KOPT-K1 (cell line): ENCODE data around the gene MACF1.

Experiments used
- H3K27ac ChIP-seq: fragments of 200-600 bp; sonication (generic); 2 replicates; pipeline ENCODE4 v1.5.1; 2016; ENCODE audit warnings: antibody characterized with exemption, mild to moderate bottlenecking, low read depth, low read length; ENCODE audit not compliant: poor library complexity, severe bottlenecking
- H3K36me3 ChIP-seq: fragments of 200-600 bp; sonication (generic); 2 replicates; pipeline ENCODE4 v1.5.1; 2017; ENCODE audit warnings: antibody characterized with exemption, mild to moderate bottlenecking, low read length, moderate library complexity; ENCODE audit not compliant: insufficient read depth
- H3K9me3 ChIP-seq: fragments of 200-600 bp; sonication (generic); 2 replicates; pipeline ENCODE4 v1.5.1; 2017; ENCODE audit warnings: antibody characterized with exemption, low read length, mild to moderate bottlenecking; ENCODE audit not compliant: insufficient read depth, poor library complexity, severe bottlenecking

The MACF1 gene

DNA sequence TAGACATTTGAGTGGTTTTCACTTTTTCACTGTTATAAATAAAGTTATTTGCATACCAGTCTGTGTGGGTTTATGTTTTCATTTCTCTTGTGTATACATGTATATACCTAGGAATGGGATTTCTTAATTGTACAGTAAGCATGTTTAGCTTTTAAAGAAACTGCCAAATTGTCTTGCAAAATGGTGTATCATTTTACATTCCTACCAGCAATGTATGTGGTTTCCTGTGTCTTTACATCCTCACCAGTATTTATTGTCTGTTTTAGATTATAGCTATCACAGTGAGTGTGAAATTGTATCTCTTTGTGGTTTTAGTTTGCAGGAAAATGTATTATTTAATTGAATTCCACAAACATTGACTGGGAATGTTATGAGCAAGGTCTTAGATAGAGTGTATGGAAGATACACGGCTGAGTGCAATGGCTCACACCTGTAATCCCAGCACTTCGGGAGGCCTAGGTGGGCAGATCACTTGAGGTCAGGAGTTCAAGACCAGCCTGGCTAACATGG is 57.3 kb downstream of the MACF1 start:
- Histone ChIP-seq H3K9me3 (no peaks in the 10 kb centered on the region), H3K36me3 (peaks cover 44% of the 10 kb centered on the region), H3K27ac (peak overlapping the region; percentile 17)

DNA sequence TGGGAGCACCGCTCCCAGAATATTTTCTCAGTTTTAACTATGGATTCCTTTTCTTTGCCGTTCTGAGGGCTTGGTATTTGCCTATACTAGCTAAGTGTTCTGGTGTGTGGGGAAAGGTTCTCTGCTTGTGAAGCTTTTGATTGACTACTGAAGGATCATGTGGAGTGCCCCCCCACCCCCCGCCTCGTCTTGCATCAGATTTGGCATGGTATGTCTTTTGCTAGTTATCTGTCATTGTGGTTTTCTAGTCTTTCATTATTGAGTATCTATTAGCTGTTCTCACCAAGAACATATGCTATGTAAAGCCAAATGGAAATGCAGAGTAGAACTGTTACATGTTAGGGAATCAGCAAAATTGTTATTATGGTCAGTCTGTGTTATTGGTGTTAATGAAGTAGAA is 58.3 kb downstream of the MACF1 start:
- H3K9me3 ChIP-seq, result no peaks in the 10 kb centered on the region
- no peak overlapping the region for H3K27ac ChIP-seq
- peaks cover 34% of the 10 kb centered on the region for H3K36me3 ChIP-seq

DNA sequence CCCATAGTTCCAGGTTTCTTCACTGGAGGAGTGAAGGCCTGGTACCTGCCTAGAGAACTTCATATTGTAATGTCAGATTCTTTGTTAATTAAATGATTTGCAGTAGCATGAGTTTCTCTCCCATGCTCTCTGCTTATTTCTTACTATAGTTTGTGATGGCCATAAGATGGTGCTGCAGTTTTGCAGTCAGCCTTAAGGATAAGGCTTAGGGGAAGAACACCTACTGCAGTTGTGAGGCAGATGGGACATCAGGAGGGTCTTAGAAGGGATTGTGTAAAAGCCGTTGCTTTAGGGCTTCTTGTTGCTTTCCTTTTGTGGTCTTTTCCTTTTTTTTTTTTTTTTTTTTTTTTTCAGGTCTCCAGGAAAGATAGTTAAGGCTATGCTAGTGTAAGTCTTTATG is 61.8 kb downstream of the MACF1 start:
- H3K36me3 ChIP-seq, result peaks cover 14% of the 10 kb centered on the region
- no peak overlapping the region for H3K27ac ChIP-seq
- no peaks in the 10 kb centered on the region for H3K9me3 ChIP-seq

GRCh38 chr1:39266792-39267191 is 62.3 kb downstream of the MACF1 start:
- no peak overlapping the region for H3K27ac ChIP-seq
- H3K9me3 ChIP-seq, result no peaks in the 10 kb centered on the region
- peaks cover 14% of the 10 kb centered on the region for H3K36me3 ChIP-seq

- Histone ChIP-seq H3K27ac (peak overlapping the region; percentile 55), H3K36me3 (peaks cover 8% of the 10 kb centered on the region; the same call in 1 of the 2 replicates), H3K9me3 (no peaks in the 10 kb centered on the region)
Observed at GRCh38 chr1:39268112-39268581, 63.7 kb downstream of the MACF1 start.

- peak overlapping the region; percentile 55 for H3K27ac ChIP-seq
- H3K9me3 ChIP-seq, result no peaks in the 10 kb centered on the region
- H3K36me3 ChIP-seq, result peaks cover 8% of the 10 kb centered on the region; the same call in 1 of the 2 replicates
Observed at GRCh38 chr1:39268906-39269305, 64.4 kb downstream of the MACF1 start.

GRCh38 chr1:39269349-39269748 is 64.9 kb downstream of the MACF1 start:
- Histone ChIP-seq H3K36me3 (peaks cover 8% of the 10 kb centered on the region; the same call in 1 of the 2 replicates), H3K9me3 (no peaks in the 10 kb centered on the region), H3K27ac (peak overlapping the region; percentile 55)

DNA sequence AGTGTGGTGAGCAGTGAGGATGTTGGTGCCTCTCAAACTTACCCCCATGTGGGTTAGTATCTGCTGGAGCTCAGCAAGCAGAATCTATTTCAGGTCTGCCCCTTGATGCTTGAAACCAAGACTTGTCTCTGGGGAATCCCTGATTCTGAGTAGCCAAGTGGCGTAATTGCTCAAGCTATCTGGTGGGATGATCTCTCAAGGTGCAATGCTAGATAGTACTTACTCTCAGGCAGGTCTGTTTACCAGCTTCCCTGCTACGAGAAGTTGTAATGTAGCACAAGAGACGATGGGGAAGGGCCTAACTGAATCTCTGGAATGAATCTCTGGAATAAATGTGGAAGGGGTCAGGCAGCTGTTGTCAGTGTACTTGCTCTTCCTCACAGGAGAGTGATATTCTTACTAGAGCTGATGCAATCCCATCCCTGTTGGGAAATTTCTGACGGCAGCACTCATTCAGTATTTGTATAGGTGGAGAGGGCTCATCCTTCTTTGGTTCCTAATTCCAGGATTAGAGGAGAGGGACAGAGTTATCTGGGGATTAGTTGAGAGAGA is 65.4 kb downstream of the MACF1 start:
- no peak overlapping the region for H3K27ac ChIP-seq
- H3K9me3 ChIP-seq, result no peaks in the 10 kb centered on the region
- peaks cover 8% of the 10 kb centered on the region; the same call in 1 of the 2 replicates for H3K36me3 ChIP-seq

- Histone ChIP-seq H3K36me3 (peaks cover 8% of the 10 kb centered on the region; the same call in 1 of the 2 replicates), H3K9me3 (no peaks in the 10 kb centered on the region), H3K27ac (no peak overlapping the region)
Observed at GRCh38 chr1:39270368-39270767, 65.9 kb downstream of the MACF1 start.

DNA sequence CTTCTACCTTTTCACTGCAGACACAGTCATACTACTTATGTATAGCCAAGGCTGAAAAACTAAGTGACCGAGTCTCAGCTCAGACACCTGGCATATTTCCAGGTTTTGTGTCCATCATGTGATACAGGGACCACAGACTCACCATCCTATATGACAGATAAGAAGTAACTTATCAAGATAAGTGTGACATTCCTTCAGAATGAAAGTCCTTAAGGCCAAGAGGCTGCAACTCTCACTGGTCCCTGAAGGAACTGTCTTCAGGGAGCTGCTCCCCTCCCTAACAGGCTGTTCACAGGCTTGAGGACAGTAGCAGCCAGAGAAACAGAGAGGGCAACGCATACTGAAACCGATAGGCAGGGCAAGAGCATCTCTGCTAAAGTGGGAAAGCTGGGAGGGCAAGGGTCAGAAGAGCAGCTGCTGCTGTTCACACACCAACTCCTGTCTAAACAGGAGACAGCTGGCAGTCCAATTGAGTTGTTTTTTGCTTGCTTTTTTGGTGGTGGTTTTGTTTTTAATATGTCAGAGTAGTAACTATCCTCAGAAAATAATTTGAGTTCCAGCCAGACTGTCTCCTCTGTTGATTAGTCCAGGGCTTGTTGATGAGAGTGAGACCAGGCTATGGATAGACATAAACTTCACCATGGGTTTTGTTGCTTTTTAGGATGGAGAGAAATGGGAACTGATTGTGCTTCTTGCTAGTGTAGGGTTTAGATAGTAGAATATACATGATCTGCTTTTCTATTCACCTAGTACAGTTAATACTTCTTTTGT is 67.7 kb downstream of the MACF1 start:
- H3K36me3 ChIP-seq, result peaks cover 8% of the 10 kb centered on the region; the same call in 1 of the 2 replicates
- no peaks in the 10 kb centered on the region for H3K9me3 ChIP-seq
- H3K27ac ChIP-seq, result no peak overlapping the region

DNA sequence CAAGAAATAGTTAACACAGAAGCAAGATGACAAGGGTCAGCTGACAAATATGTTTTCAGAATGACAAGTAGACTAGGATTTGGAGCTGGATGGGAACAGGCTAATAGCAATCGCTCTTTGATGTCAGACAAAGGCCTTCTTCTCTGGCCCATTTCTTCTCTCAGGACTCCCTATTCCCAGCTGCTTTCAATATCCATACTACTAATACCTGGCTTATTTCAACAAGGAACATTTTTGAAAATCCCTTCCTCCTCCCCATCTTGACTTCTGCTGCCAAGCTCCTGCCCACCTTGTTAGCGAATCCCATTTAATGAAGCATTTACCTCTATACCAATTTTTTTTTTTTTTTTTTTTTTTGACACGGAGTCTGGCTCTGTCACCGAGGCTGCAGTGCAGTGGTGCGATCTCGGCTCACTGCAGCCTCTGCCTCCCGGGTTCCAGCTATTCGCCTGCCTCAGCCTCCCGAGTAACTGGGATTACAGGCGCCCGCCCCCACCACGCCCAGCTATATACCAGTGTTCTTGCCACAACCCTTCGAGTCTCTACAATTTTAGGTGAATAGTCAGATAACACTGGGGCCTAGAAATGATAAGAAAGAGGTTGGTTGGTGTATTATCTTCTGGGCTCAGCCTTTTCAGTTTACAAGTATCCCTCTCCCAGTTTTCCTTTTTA is 68.4 kb downstream of the MACF1 start:
- Histone ChIP-seq H3K27ac (no peak overlapping the region), H3K9me3 (no peaks in the 10 kb centered on the region), H3K36me3 (peaks cover 8% of the 10 kb centered on the region; the same call in 1 of the 2 replicates)

DNA sequence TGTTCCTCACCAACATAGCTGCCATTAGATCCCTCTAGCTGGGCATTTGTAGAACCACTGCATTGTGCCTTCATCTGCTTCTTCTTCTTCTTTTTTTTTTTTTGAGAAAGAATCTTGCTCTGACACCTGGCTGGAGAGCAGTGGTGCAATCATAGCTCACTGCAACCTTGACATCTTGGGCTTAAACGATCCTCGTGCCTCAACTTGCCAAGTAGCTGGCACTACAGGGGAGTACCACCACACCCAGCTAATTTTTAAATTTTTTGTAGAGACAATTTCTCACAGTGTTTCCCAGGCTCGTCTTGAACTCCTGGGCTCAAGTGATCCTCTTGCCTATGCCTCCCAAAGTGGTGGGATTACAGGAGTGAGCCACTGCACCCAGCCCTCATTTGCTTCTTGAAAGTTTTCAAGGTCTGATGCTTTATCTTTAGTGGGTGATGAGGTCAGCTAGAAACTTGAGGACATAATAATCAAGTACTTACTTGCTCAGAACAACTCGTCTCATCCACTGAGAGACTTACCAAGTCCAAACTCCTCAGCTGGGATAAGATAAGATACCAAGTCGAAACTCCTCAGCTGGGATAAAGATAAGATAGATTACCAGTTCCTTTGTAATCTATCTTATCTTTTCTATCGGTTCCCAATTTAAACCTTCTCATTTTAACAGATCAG is 71.5 kb downstream of the MACF1 start:
- H3K36me3 ChIP-seq, result no peaks in the 10 kb centered on the region
- no peak overlapping the region for H3K27ac ChIP-seq
- no peaks in the 10 kb centered on the region for H3K9me3 ChIP-seq

- H3K36me3 ChIP-seq, result peaks cover 10% of the 10 kb centered on the region
- H3K9me3 ChIP-seq, result no peaks in the 10 kb centered on the region
- no peak overlapping the region for H3K27ac ChIP-seq
Observed at GRCh38 chr1:39277879-39278278, 73.4 kb downstream of the MACF1 start.

- Histone ChIP-seq H3K36me3 (peaks cover 58% of the 10 kb centered on the region), H3K27ac (no peak overlapping the region), H3K9me3 (no peaks in the 10 kb centered on the region)
Observed at GRCh38 chr1:39282537-39283216, 78.2 kb downstream of the MACF1 start.
